ENCODE results near the gene DCTN2. TPM values are rescaled to one million over a fixed set of nuclear protein-coding genes. Genes with fewer than 3 reads are reported as not detected.
"Not testable (repeated sequence)": the region's sequence is repeated elsewhere in the genome, so short reads cannot be mapped to it uniquely, and the experiment has no call there.

DCTN2 gene
- 64.0 TPM for total RNA-seq (ENCODE audit: insufficient read depth, low replicate concordance)

DNA sequence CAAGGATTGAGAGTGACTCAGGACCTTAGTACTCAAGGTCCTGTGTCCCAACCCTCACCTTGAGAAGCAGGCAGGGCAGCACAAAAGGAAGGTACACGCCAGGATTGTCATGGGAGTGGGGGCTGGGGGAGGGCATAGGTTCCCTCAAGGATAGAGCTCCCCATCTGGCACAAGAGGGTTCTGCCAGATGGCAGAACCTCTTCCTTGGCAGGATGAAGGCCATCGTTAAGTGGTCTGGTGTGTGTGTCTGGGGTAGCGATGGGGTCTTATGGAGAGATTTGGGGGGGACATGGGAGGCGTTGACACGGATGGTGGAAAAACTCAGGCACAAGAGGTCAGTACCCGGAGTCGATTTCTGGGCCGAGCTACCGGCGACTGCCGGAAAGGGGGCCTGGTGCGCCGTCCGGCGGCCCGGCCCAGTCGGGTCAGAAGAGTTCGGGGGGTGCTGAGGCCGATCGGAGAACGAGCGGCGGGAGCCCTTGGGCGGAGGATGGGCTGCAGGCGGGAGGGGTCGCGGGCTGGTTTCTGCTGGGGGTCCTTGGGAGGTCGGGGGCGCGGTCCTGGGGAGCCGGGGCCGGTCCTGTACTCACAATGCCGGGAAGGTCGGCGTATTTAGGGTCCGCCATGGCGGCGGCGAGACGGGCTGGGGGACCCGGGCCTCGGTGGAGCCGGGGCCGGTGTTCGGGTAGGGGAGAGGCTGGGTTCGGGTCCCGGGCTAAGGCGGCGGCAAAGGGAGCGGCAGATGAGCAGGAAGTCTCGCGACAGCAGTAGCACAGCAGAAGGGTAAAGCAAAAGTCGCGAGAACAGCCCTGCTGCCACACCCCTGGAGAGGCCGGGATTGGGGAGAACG, at the start of gene DCTN2:
Gene DCTN2 (minus strand): TSS at position 755 of the 850 bp plus-strand sequence. CDS start 129 bp downstream, at position 626.
- DNase-seq (ENCODE audit: low spot score): peak; percentile 99

DNA sequence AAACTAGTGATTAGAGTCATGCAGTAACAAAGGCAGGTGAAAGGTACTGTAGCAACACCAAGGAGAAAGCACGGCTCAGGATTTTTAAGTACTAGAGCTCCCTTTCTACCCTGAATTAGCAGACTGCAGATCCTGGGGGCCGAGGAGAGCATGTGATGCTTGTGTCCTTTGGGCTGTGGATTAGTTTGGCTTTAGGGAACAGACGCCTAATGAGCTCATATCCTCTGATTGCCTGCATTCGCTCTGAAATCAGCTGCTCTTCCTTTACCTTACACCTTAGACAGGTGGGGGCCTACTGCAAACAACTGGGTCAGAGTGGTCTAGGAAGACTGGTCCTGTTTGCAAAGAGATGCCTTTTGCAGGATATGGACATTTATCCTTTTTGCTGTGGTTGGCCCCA, 46.2 kb upstream of the DCTN2 start:
- no peak for DNase-seq (ENCODE audit: low spot score)

DNA sequence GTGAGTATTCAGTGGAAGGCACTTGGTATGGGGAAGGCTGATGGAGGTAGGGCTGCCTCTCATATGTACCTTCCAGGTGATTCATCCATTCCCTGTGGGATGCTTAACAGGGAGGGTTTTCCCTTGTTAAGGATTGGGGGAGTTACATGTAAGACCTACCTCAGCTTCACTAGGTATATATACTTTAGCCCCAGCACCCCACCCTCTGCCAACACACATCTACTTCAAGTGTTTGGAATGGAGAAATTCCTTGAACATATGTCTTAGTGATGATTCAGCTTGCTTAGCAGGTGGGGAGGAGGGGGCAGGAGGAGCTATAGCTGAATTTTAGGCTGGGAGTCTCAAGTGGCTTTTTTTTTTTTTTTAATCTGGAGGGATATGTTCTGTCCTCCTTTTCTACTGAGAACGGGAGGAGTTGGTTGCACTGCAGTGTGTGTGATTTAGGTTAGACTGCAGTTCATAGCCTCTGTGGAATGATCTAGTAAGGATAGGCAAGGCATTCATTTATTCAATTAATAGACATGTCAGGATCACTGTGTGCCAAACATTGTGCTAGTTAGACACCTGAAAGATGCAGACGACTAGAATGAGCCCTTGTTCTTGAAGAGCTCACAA, 45.7 kb upstream of the DCTN2 start:
- no peak for DNase-seq (ENCODE audit: low spot score)

DNA sequence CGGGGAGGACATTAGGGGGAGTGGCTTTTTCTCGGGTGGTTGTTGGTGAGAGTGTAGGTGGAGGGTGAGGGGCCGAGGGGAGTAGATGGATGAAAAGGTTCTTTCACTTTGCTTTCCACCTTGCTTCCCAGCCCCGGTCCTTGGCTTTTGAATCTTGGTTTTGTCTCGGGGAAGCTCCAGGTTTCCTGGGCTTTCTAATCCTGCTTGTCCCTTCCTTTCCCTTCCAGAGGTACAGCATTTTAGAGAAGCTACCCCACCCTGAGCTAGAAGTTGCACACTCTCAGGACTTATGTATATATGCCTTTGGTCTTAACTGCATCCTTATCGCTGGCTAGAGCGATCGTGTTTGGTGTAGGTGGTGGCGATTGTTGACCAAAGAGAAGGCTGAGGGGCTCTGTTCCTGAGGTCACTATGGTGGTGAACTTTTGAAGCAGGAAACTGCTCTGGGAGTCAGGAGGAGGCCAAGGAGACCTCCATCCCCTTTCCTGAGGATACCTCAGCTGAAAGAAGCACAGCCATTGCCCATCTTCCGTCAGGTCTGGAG, 44.9 kb upstream of the DCTN2 start:
- no peak for DNase-seq (ENCODE audit: low spot score)

DNA sequence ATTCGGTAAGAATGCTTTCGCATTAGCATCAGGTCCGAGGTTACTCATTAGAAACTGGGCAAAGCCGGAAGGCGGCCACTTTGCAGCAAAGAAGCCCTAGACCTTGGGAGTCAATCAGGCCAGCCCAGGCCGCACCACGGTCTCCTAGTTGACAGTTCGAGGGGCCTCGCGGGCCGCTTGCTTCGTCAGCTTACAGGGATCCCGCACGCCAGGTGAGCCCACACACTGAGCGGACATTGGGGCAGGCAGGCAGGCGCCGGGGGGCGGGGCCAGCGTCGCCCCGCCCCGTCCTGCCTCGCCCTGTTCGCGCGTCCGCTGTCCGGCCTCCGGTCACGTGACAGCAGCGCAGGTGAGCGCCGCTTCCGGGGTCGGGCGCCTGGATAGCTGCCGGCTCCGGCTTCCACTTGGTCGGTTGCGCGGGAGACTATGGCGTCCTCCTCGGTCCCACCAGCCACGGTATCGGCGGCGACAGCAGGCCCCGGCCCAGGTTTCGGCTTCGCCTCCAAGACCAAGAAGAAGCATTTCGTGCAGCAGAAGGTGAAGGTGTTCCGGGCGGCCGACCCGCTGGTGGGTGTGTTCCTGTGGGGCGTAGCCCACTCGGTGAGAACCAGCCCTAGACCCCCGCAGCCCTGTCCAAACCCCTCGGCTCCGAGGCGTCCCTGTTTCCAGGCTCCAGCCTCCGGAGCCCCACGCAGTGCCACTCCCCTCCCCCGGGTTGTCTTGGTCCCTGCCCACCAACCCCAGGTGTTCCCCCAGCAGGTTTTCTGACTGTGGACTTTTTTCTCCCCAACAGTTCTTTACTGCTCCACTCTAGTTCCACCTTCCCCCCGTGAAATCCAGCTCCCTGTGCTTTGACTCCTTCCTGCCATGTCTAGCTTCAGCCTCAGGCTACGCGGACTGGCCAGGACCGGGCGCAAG, 44.1 kb upstream of the DCTN2 start, which contains the start of gene PIP4K2C:
Gene PIP4K2C (plus strand): TSS at position 329 of the 918 bp plus-strand sequence. CDS start 98 bp downstream, at position 427.
- DNase-seq (ENCODE audit: low spot score): peak; percentile 78

GRCh38 chr12:57590479-57590863, 43.5 kb upstream of the DCTN2 start:
- no peak for DNase-seq (ENCODE audit: low spot score)

DNA sequence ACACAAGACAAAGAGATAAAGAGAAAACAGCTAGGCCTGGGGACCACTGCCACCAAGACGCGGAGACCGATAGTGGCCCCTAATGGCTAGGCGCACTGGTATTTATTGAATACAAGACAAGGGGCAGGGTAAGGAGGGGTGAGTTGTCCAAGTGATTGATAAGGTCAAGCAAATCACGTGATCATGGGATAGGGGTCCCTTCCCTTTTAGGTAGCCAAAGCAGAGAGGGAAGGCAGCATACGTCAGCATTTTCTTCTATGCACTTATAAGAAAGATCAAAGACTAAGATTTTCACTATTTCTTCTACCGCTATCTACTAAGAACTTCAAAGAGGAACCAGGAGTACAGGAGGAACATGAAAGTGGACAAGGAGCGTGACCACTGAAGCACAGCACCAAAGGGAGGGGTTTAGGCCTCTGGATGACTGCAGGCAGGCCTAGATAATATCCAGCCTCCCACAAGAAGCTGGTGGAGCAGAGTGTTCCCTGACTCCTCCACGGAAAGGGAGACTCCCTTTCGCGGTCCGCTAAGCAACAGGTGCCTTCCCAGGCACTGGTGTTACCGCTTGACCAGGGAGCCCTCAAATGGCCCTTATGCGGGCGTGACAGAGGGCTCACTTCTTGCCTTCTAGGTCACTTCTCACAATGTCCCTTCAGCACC, 42.1 kb upstream of the DCTN2 start:
- not testable (repeated sequence) for DNase-seq (ENCODE audit: low spot score)

DNA sequence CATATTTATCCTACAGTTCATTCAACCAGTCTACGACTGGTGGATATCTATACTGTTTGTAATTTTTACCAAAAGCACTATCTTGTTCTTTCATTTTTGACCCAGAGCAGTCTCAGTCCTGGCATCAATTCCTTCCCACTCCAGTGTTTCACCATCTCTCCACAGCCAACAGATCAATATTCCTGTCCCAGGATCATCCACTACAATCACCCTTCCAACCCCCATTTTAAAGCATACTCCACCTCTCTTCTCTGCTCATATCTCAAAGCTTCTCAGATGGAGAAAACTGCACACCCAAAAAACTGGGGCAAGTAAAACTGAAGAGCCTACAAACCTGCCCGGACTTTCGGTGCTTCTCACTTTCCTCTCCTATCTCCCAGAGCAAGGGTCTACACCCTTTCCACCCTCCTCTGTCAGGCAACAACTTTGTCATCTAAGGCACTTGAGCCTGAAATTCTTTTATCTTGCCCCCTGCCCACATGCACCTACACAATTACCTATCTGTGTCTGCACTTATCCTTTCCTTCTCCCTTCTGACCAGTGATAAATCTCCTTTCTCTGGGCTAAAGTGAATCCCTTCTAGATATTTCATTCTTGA, 39.9 kb upstream of the DCTN2 start:
- no peak for DNase-seq (ENCODE audit: low spot score)

- no peak for DNase-seq (ENCODE audit: low spot score)
Observed at GRCh38 chr12:57586128-57586527, 39.1 kb upstream of the DCTN2 start.

- DNase-seq (ENCODE audit: low spot score): no peak
Observed at GRCh38 chr12:57585156-57585555, 38.2 kb upstream of the DCTN2 start.

DNA sequence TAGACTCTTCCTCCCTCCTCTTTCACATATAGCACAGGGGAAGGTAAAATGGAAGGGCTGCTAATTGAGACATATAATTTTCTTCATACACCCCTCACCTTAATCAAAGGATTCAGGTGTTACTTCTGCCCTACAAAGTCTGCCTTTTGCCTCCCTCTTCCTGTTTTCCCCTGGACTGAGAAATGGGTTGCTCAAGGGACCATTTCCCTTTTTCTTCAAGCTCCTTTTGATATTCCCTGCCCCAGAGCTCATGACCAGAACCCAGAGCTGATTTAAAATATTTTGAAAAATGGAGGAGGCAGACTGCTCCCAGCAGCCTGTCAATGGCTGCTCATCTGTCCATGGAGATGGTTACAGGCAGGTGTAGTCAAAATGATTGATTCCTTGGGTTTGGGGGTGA, 37.7 kb upstream of the DCTN2 start:
- DNase-seq (ENCODE audit: low spot score): no peak

DNA sequence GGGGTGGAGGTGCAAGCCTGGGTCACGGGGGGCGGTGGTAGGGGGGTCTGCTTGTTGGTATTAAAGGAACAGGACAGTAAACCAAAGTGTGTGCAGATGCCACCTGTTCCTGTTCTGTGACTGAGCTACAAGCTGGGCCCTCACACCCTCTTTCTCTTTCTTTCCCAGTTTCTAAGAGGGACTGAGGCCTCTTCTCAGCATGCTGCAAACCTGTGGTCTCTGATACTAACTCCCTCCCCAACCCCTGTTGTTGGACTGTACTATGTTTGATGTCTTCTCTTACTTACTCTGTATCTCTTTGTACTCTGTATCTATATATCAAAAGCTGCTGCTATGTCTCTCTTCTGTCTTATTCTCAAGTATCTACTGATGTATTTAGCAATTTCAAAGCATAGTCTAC, 37.1 kb upstream of the DCTN2 start:
- DNase-seq (ENCODE audit: low spot score): no peak

- DNase-seq (ENCODE audit: low spot score): peak; percentile 83
Observed at GRCh38 chr12:57583008-57583831, 36.2 kb upstream of the DCTN2 start.

- DNase-seq (ENCODE audit: low spot score): no peak
Observed at GRCh38 chr12:57582440-57582839, 35.4 kb upstream of the DCTN2 start.

DNA sequence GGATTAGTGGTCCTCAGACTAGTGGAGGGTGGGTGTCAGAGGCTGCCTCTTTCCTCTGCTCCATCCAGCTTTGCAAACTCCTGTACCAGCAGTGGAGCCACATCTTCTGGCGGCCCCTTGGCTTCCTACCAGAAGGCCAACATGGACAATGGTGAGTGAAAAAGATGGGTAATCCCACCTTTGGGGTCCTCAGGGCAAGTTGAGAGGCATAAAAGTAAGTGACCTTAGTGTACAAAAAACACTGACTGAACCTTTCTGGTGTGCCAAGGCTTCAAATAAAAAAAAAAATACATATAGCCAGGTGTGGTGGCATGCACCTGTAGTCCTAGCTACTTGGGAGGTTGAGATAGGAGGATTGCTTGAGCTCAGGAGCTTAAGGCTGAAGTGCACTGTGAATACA, 34.8 kb upstream of the DCTN2 start:
- DNase-seq (ENCODE audit: low spot score): no peak

- no peak for DNase-seq (ENCODE audit: low spot score)
Observed at GRCh38 chr12:57580466-57580795, 33.4 kb upstream of the DCTN2 start.

- no peak for DNase-seq (ENCODE audit: low spot score)
Observed at GRCh38 chr12:57579677-57580465, 32.9 kb upstream of the DCTN2 start.

DNA sequence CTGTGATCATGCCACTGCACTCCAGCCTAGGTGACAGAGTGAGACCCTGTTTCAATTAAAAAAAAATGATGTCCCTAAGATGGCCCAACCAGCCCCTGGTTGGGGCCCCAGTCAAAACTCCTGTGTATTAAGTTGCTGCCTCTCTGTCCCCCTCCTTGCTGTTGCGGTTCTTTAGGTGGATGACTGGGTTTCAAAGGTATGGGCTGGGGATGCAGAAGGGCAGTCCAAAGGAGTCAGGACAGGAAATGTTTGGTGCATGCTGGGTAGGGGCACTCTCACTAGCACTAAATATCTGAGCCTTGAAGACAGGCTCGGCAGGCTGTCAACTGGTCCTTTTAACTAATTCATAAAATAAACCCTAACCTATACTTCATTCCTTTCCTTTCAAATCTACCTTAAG, 32.0 kb upstream of the DCTN2 start:
- no peak for DNase-seq (ENCODE audit: low spot score)
